Vagina (tissue), 2 donors: ENCODE results near the gene PIAS1. TPM values are rescaled to one million over a fixed set of nuclear protein-coding genes. Genes with fewer than 3 reads are reported as not detected.

ENCODE experiments used
- DNase-seq, 2 donors: peaks; one replicate each; pipeline ENCODE4 v3.0.0-alpha.2; 2017; ENCODE audit errors: extremely low spot score in 2 of 2
- H3K27ac ChIP-seq: fragments of 200-600 bp; sonication (generic); one replicate; pipeline ENCODE4 v1.5.1; 2019
- H3K27me3 ChIP-seq: fragments of 200-600 bp; sonication (generic); one replicate; pipeline ENCODE4 v1.5.1; 2019
- H3K36me3 ChIP-seq, 2 donors: fragments of 200-600 bp; sonication (generic); one replicate each; pipeline ENCODE4 v1.5.1; 2017 to 2019
- H3K4me1 ChIP-seq: fragments of 200-600 bp; sonication (generic); one replicate; pipeline ENCODE4 v1.5.1; 2019
- H3K4me3 ChIP-seq, 2 donors: fragments of 200-600 bp; sonication (generic); 1 replicate in 1 of 2; 2 replicates in 1 of 2; pipeline ENCODE4 v1.5.1; 2016 to 2019
- H3K9me3 ChIP-seq: fragments of 200-600 bp; sonication (generic); one replicate; pipeline ENCODE4 v1.5.1; 2019
- CTCF ChIP-seq, 3 experiments: fragments of 450-650 bp in 2 of 3; fragments of 200-600 bp in 1 of 3; sonication (generic) in 1 of 3; IDR thresholded peaks; one replicate each; pipeline ENCODE4 v1.5.1; 2017 to 2019; ENCODE audit warnings: antibody characterized with exemption in 3 of 3, mild to moderate bottlenecking in 2 of 3, moderate library complexity in 2 of 3
- POLR2A ChIP-seq, 2 donors: fragments of 450-650 bp; IDR thresholded peaks; one replicate each; pipeline ENCODE4 v1.6.1; 2017; ENCODE audit warnings: antibody characterized with exemption in 2 of 2, mild to moderate bottlenecking in 2 of 2, moderate library complexity in 2 of 2
- POLR2AphosphoS5 ChIP-seq, 2 donors: sonication (generic); formaldehyde crosslinking; IDR thresholded peaks; one replicate each; pipeline ENCODE4 v1.9.0; 2017; ENCODE audit warnings: antibody characterized with exemption in 2 of 2, mild to moderate bottlenecking in 2 of 2, low read depth in 1 of 2; ENCODE audit not compliant: insufficient read depth in 1 of 2
- intact Hi-C: fragments of 100-400 bp; cut with DNase I; formaldehyde crosslinking; loops from one replicate; pipeline ENCODE4 v1.15.1; 2023
- total RNA-seq: library from RNA; depleted of rRNA; stranded (reverse); fragments of >200 nt; gene quantifications from one replicate; pipeline ENCODE4 v1.2.3, GENCODE V29; 2016

PIAS1 gene
- total RNA-seq, 1 donor from 2014 or later = 88.1 TPM

DNA sequence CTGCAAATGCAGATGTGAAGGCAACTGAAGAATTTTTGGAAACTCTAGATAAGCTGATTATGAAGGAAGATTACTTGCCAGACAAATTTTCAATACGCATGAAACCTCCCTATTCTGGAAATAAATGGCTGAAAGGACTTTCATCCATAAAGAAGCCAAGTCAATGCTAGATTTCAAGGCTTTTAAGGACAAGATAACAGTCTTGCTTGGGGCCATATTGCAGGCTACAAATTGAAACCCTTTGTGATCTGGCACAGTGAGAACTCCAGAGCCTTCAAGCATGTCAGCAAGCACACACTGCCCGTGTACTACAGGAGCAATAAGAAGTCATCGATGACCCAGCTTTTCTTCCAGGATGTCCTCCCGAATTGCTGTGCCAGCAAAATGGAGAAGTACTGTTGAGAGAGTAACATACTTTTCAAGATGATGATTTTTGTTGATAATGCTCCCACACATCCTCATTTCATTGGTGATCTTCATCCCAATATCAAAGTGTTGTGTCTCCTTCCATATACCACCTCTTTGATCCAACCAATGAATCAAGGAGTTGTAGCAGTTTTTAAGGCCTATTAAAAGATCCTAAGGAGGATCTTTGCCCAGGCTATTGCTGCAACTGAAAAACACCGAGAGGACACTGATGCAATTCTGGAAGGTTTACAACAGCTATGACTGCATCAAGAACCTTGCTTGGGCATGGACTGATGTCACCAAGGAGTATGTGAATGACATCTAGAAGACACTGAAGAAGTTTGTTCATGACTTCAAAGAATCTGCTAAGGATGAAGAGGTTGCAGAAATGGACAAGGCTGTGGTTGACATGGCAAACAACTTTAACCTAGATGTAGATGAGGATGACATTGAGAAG is 130.7 kb downstream of the PIAS1 start:
- intact Hi-C loops = no loop called here
- Histone ChIP-seq H3K27me3 (no peaks in the 10 kb centered on the region), H3K27ac (no peak overlapping the region), H3K4me1 (peaks cover 26% of the 10 kb centered on the region), H3K36me3 (peaks cover 0 to 35% of the 10 kb centered on the region in 2 donors), H3K9me3 (no peaks in the 10 kb centered on the region), H3K4me3 (no peak overlapping the region)
- TF ChIP-seq POLR2AphosphoS5 (IDR thresholded peaks at IDR 0.05; ENCODE audit: insufficient read depth in 1 of 2, low read depth in 1 of 2) (no peak), CTCF (IDR thresholded peaks at IDR 0.05) (no peak), POLR2A (IDR thresholded peaks at IDR 0.05) (no peak)
- no peak for DNase-seq

DNA sequence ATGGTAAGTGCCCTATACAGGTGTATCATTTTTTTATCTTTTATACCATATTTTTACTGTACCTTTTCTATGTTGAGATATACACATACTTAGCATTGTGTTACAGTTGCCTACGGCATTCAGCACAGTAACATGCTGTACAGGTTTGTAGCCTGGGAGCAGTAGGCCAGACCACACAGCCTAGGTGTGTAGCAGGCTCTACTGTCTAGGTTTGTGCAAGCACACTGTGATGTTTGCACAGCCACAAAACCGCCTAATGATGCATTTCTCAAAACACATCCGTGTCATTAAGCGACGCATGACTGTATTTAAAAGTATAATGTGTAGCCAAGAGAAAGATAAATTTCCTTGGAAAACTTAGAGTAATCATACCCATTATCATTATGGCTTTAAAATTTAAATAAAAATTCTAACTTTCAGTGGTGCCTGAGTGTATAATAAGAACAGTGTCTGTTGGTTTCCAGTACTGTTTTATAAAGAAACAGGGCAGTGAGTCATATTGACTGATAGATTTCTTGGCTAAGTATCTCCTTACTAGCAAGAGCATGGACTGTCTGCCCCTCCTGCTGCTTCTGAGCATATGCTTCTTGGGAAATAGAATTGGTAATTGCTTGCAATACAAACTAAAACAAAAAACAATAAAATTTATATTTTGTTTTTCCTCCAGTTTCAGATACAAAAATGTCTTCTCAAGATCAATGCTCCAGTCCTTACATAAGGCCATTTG is 132.7 kb downstream of the PIAS1 start:
- Histone ChIP-seq H3K27ac (peak overlapping the region; percentile 40), H3K9me3 (no peaks in the 10 kb centered on the region), H3K4me1 (peaks cover 26% of the 10 kb centered on the region), H3K27me3 (no peaks in the 10 kb centered on the region), H3K36me3 (peaks cover 0 to 27% of the 10 kb centered on the region in 2 donors), H3K4me3 (no peak overlapping the region)
- no peak for DNase-seq
- TF ChIP-seq POLR2A (IDR thresholded peaks at IDR 0.05) (no peak), CTCF (IDR thresholded peaks at IDR 0.05) (no peak)
- intact Hi-C loops = no loop called here

DNA sequence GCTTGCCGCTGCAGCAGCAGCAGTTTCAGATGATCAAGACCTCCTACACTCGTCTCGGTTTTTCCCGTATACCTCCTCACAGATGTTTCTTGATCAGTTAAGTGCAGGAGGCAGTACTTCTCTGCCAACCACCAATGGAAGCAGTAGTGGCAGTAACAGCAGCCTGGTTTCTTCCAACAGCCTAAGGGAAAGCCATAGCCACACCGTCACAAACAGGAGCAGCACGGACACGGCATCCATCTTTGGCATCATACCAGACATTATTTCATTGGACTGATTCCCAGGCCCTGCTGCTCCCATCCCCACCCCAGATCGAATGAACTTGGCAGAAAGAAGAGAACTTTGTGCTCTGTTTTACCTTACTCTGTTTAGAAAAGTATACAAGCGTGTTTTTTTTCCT is 133.4 kb downstream of the PIAS1 start:
- peak overlapping the region; percentile 40 for H3K27ac ChIP-seq
- H3K9me3 ChIP-seq = no peaks in the 10 kb centered on the region
- DNase-seq = peak in 1 of 2 donors; percentile 90
- peaks cover 0 to 24% of the 10 kb centered on the region in 2 donors for H3K36me3 ChIP-seq
- intact Hi-C loops = no loop called here
- H3K4me3 ChIP-seq = no peak overlapping the region
- no peaks in the 10 kb centered on the region for H3K27me3 ChIP-seq
- peaks cover 26% of the 10 kb centered on the region for H3K4me1 ChIP-seq
- TF ChIP-seq POLR2A (IDR thresholded peaks at IDR 0.05) (no peak), CTCF (IDR thresholded peaks at IDR 0.05) (no peak), POLR2AphosphoS5 (IDR thresholded peaks at IDR 0.05; ENCODE audit: insufficient read depth in 1 of 2, low read depth in 1 of 2) (no peak)

- Histone ChIP-seq H3K9me3 (no peaks in the 10 kb centered on the region), H3K27ac (peak overlapping the region; percentile 40), H3K4me3 (no peak overlapping the region), H3K27me3 (no peaks in the 10 kb centered on the region), H3K36me3 (peaks cover 0 to 20% of the 10 kb centered on the region in 2 donors), H3K4me1 (peaks cover 26% of the 10 kb centered on the region)
- intact Hi-C loops = no loop called here
- no peak for TF ChIP-seq CTCF (IDR thresholded peaks at IDR 0.05)
- TF ChIP-seq POLR2A (IDR thresholded peaks at IDR 0.05) = no peak
- TF ChIP-seq POLR2AphosphoS5 (IDR thresholded peaks at IDR 0.05; ENCODE audit: insufficient read depth in 1 of 2, low read depth in 1 of 2) = no peak
- no peak for DNase-seq
Observed at GRCh38 chr15:68188647-68189046, 134.5 kb downstream of the PIAS1 start.

- Histone ChIP-seq H3K9me3 (no peaks in the 10 kb centered on the region), H3K4me3 (no peak overlapping the region), H3K27me3 (no peaks in the 10 kb centered on the region), H3K4me1 (peaks cover 26% of the 10 kb centered on the region), H3K36me3 (peaks cover 0 to 14% of the 10 kb centered on the region in 2 donors), H3K27ac (no peak overlapping the region)
- TF ChIP-seq POLR2A (IDR thresholded peaks at IDR 0.05) (no peak), POLR2AphosphoS5 (IDR thresholded peaks at IDR 0.05; ENCODE audit: insufficient read depth in 1 of 2, low read depth in 1 of 2) (no peak), CTCF (IDR thresholded peaks at IDR 0.05) (no peak)
- intact Hi-C loops = no loop called here
- DNase-seq = no peak
Observed at GRCh38 chr15:68190048-68190447, 135.9 kb downstream of the PIAS1 start.
